Prostate gland (tissue), 2 donors: ENCODE results near the gene CMTM8.

Source experiments
- POLR2A ChIP-seq: fragments of 450-650 bp; IDR thresholded peaks from one replicate; pipeline ENCODE4 v1.6.1; 2016; ENCODE audit warnings: antibody characterized with exemption, mild to moderate bottlenecking
- TF ChIP-seq, protein P1 (sequence below), 4 experiments: fragments of 200-600 bp in 2 of 4; fragments of 450-650 bp in 2 of 4; sonication (generic) in 2 of 4; IDR thresholded peaks; 1 replicate in 3 of 4; 2 replicates in 1 of 4; pipeline ENCODE4 v1.5.1; 2016 to 2019; ENCODE audit warnings: antibody characterized with exemption in 4 of 4, mild to moderate bottlenecking in 2 of 4, moderate library complexity in 2 of 4

DNA sequence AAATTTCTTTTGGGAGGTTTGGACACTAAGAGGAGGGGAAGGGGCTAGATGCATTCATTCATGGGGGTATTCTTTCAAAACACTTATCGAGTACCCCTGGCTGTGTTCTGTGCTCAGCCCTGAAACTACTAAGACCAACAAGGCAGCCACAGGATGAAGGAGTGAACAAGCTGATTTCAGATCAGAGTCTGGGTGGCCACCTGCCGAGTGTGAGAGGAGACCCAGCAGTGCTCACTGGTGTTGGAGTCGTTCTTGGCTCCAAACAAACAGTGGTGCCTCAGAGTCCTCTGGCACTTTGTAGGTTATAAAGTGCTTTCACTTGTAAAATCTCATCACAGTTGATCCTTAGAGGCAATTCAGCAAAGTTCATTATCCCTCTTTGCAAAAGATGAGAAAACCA lies 48.8 kb upstream of the CMTM8 start:
- TF ChIP-seq, protein P1, sequence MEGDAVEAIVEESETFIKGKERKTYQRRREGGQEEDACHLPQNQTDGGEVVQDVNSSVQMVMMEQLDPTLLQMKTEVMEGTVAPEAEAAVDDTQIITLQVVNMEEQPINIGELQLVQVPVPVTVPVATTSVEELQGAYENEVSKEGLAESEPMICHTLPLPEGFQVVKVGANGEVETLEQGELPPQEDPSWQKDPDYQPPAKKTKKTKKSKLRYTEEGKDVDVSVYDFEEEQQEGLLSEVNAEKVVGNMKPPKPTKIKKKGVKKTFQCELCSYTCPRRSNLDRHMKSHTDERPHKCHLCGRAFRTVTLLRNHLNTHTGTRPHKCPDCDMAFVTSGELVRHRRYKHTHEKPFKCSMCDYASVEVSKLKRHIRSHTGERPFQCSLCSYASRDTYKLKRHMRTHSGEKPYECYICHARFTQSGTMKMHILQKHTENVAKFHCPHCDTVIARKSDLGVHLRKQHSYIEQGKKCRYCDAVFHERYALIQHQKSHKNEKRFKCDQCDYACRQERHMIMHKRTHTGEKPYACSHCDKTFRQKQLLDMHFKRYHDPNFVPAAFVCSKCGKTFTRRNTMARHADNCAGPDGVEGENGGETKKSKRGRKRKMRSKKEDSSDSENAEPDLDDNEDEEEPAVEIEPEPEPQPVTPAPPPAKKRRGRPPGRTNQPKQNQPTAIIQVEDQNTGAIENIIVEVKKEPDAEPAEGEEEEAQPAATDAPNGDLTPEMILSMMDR (IDR thresholded peaks at IDR 0.05) = no peak
- TF ChIP-seq POLR2A = no peak
